Stimulated activated CD4-positive, alpha-beta T cell treated with anti-CD3 and anti-CD28 coated beads, Interleukin-2, amount 100 ng/mL, for 48 hours (primary cell): ENCODE data around the gene ZBED4.
A peak's percentile ranks its signal among the peaks of the same experiment; 100 is the strongest.
"Not testable (repeated sequence)": the region's sequence is repeated elsewhere in the genome, so short reads cannot be mapped to it uniquely, and the experiment has no call there.

ENCODE experiments used
- DNase-seq, 2 donors: peaks; one replicate each; pipeline ENCODE4 v3.0.0-alpha.2; 2020

ZBED4 gene

DNA sequence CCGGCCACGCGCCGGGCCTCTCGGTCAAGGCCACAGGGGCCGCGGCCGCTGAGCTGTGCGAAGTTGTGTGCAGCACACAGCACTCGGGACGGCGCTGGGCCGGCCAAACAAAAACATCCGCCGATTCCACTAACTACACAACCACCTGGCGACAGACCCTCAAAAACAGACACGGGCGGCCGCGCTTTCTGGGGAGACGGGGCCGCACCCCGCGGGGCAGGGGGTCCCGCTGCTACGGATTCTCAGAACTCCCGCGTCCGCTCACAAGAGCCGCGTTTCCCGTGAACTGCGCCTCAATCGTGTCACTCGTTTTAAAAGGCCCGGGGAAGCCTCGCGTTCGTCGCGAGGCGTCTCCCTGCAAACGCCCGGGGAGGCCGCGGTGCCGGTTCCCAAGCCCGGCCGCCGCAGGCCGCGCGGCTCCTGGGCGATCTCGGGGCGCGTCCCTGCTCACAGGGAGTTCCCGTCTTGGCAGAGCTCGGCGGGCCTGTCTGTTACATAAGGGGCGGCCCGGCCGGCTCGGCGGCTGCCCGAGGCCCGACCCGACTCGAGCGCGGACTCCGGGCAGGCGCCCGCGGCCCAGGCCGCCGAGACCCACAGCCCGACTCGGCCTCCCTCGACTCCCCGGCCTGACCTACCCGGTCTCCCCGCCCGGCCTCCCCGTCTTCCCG, 26.9 kb upstream of the ZBED4 start:
- peak in 1 of 2 donors; percentile 18 for DNase-seq

DNA sequence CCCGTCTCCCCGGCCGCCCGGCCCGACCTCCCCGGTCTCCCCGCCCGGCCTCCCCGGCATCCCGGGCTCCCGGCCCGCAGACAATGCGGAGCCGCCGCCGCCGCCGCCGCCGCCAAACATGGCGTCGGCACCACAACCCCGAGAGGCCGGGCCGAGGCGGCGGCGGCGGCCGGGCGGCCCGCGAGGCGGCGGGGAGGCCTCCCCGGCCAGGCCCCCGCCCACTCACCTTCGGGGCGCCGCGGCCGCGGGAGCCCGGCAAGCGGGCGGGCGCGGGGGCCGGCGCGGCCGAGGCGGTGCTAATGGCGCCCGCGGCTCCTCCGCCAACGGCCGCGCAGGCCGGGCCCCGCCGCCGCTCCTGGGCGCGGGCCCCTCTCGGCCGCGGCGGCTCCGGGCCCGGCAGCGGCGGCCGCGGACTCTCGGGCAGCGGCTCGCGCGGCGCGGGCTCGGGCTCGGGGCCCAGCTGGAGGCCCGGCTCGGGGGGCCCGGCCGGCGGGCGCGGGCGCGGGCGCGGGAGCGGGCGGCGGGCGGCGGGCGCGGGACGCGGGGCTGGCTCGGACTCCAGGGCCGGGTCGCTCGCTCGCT, 26.3 kb upstream of the ZBED4 start:
- DNase-seq: peak in 1 of 2 donors; percentile 24

GRCh38 chr22:49827853-49828598, 25.6 kb upstream of the ZBED4 start, which contains the start of gene BRD1:
TSS of gene BRD1 (minus strand) at chr22:49827873. CDS start at chr22:49824317, 3,556 bp downstream.
- peak; percentile 48 to 56 for DNase-seq

GRCh38 chr22:49828599-49828965, 25.1 kb upstream of the ZBED4 start:
- DNase-seq: no peak

DNA sequence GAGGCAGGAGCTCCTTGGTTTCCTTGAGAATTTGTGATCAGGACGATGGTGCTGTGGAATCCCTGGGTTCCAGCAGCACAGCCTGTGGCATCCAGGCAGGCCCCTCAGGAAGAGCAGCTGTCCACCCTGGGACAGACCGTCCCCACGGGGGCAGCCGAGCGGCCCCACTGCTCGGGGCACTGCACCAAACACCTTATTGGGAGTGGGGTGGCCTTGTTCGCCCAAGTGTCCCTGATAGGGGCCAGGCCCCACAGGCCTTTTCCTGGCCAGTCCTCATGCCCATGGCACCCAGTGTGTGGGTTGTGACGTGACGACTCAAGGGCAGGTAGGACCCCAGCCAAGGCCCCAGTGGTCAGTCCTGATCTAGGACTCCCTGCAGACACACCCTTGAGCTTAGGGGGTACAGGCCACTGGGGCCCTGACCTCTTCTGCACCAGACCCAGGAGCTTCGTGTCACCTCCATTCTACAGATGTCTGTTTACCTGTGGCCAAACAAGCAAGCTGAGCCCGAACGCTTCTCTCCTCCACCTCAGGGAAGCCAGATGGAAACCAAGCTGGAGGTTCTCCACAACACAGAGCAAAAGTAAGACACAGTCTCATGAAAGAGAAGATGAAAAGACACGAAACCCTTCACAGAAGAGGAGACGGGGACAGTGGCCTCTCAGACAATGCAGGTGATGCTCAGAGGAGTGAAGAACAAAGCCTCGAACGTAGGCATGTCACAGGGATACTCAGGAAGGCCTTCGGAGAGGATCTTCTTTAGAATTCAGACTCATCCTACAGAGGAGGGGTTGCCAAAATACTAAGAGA, 24.4 kb upstream of the ZBED4 start:
- DNase-seq: no peak

DNA sequence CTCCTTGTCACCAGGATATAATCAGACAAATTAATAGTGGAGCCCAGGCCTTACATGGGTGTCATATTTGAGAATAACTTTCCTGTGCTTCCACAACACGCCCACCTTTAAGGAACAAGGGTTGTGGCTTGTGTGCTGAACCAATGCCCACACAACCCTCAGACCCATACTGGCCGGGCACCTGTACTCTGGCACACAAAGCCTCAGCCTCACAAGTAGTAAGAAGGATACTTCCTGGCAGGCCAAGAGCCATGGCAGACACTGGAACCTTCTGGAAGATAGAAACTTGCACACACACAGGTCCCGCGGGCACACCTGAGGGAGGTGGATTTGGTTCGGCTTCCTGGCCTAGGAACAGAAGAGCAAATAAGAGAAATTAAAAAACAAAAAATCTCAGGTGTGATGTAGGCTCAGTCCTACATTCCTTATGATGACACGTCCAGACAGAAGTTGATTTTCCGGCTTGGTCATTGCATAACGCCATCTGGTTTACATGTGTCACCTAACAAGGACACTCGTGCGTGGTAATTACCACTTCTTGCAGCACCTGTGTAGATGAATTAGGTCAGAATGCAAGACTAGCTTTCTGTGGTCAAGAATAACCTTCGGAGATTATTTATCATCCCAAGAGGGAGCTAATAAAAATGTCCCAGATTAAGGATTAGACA, 20.2 kb upstream of the ZBED4 start:
- DNase-seq: no peak

GRCh38 chr22:49838771-49839717, 14.6 kb upstream of the ZBED4 start:
- peak; percentile 68 to 72 for DNase-seq

DNA sequence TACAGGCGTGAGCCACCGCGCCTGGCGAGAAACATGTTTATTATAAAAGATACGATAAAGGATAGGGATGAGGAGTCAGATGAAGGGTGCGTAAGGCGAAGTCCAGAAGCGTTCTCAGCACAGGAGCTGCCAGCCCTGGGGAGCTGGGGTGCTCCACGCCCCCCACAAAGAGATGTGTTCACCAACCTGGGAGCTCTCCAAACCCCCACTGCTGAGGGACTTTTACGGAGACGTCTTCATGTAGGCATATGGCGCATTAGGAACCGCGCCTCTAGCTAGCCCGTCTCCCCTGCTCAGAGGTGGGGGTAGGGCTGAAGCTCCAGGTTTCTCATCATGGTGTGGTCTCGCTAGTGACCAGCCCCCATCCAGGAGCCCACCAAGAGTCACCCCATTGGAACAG, 8.4 kb upstream of the ZBED4 start:
- DNase-seq: no peak

DNA sequence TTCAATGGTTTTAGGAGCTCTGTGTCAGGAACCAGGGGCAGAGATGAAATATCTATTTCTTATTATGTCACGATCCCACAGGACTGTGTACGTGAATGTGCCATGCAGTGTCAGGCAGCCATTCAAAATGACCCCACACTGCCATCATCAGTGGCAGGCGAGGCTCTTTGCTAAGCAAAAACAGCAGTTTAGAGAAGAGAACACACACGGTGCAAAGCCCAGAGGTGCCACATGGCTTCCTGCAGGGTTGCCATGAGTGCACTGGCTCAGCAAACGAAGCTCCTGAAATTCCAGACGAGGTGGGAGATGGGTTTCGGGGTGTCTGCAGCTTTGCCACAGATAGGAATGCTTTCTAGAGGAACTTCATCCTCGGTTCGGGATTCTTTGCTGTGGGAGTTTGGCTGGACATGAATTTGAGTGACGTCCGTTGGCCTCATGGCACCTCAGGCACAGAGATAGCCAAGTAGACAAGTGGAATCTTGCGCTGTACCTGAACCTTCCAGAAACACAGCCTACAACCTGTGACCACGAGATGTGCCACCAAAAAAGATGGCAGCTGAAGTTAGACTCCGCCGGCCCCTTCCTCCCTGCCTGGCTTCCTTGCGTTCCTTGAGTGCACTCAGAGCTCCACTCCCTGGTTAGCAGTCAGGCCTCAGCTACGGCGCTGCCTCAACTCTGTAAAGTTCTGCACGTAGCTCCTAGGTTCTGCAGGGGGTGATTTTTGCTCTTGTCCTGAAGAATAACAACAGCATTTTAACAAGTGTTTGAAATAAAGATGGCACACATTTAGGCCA, 7.8 kb upstream of the ZBED4 start:
- DNase-seq: no peak

DNA sequence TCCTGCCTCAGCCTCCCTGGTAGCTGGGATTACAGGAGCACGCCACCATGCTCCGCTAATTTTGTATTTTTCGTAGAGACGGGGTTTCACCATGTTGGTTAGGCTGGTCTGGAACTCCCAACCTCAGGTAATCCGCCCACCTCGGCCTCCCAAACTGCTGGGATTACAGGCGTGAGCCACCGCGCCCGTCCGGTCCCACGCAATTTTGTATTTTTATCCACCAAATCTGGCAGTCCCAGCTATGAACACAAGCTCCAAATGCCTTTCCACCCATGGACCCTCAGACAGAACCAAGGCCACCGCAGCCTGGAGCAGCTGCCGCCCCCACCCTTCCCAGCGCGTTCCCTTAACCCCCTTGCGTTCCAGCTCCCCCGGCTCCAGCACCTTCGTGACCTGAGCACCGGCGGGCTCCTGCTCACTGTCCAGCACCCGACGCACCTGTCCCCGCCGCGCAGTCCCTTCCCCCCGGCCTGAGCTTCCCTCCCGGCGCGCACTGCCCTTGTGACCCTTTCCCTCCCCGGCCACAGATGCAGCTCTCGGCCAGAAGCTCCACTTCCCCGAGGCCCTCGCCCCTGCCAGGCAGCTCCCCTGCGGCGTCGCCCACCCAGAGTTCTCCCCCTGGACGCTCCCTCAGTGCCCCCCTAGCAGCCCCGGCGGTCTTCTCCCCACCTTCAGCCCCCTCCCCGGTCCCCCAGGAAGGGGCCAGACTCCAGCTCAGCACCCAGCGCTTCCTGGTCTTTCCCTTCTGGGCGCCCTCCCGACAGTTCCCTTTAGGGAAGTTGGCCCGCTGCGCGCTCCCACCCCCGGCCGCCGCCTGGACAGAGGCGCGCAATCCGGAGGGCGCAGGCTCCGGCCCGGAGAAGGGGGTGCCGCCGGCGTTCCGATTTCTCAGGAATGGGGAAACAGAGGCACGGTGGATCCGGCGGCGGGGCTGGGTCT, 5.6 kb upstream of the ZBED4 start:
- DNase-seq: no peak

DNA sequence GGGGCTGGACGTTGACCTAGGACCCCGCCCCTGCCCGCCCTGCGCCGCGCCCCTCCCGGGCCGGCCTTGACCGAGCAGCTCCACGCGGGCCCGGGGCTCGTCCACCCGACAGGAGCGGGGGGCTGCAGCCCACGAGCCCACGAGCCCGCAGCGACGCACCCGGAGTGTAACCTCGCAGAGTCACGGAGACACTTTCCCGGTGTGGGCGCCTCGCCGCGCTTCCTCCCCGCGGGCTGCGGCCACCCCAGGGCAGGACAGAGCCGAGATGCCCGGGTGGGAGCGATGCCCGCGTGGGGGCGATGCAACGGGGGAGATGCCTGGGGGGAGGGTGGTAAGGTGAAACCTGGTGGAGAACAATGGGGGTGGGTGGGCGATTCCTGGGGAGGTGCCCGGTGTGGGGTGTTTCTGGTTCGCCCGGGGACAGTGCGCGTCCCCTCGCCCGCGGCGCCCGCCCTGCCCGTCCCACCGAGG, 4.9 kb upstream of the ZBED4 start:
- no peak for DNase-seq

DNA sequence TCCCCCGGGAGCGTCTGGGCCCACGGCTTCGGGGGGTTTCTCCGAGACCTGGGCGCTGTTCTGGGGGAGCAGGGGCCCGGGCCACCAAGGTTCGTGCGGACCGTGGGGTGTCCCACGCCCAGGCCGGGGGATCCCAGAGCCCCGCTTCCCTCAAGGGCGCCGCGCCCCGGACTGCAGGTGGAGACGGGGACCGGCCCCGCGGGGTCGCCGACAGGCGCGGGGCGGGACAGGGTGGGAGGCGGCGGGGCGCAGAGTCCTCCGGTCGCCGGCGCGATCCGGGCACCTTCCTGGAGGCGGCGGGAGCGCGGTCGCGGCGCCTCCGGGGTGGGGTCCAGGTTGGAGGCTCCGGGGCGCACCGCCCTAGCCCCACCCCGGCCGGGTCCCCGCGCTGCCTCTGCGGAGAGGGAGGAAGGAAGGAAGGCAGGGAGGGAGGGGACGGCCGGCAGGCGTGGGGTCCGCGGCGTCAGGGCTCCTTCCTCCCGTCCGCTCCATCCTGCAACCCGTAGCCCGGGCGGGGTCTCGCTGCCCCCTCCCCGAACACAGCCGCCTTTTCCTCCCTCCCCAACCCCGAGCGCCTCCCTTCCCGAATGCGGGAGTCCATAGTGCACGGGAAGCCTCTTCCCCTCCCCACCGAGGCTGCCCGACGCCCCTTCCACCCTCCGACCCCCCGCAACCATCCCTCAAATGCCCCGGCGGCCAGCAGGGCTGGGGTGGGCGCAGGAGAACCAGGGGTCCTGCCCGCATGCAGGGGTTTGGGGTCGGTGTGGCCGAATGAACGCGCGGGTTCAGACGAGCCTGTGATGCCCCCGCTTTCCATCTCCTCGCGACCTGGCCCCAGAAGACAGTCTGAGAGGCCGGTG, 4.3 kb upstream of the ZBED4 start:
- no peak for DNase-seq

DNA sequence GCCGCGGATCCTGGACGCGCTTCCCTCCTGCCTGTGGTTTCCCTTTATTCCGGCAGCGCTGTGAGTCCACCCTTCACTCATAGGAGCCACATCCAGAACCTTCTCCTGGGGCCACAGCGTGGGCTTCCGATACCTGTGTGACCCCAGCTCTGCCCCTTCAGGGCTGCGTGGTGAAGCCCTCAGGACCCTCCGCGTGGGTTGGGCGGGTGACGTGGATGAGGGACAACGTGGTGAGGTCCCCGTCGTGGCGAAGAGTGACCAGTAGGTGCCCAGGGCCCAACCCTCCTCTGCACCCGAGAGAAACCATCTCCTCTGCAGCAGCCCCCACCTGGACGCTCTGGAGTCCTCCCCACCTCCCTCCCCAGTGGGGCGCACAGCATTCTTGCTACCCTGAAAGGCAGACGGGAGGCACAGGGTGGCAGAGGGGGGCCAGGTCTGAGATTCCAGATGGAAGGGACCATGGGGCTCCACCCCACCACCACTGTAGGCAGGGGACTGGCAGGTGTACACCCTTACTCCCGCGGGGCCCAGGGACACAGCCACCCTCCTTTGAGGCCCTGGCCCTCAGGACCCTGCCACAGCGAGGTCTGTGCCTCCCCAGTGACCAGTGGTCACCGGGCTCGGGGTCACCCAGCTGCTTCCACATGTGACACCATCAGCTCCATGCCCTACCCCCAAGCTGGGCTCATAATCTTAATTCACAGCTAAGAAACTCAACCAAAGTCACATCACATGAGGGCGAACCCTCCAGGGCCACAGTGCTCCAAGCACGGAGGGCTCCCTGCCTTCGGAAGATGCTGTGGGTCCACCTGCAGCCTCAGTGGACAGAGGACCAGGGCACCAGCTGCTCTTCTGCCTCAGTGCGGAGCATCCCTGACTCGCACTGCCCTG, 3.4 kb upstream of the ZBED4 start:
- no peak for DNase-seq

DNA sequence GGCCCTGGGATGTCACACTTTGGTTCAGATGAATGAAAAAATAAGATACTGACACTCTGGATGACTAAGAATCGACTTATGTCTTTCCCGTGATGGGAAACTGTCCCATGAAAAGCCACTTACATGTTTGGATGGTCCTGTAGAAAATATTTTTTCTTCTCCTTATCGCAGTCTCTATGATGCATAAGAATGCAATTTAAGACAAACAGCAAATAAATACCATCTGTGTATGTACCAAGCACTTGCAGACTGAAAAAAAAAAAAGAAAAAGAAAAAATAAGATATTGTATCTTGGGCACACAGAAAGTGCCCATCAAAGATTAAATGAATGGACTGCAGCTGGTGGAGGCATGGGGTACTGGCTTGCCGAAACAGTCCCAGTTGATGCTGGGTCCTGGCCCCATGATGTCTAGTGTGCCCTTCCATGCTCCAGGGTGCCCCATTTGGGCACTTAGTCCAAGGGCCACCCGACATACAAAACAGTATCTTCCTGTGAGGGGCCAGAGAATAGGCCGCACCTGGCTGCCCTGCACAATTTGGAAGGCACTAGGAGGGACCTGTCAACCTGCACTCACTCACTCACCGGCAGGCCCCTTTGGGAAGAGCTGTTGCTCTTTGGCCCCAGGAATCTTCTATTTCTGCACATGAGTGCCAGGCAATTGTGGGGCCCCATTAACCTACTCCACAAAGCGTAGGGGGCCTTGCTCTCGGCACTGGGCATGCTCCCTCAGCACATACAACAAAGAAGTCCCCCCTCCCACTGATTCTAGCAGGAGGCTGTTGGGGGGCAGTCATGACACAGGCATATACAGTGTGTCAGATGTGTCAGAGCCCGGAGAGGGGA, 2.5 kb upstream of the ZBED4 start:
- no peak for DNase-seq

DNA sequence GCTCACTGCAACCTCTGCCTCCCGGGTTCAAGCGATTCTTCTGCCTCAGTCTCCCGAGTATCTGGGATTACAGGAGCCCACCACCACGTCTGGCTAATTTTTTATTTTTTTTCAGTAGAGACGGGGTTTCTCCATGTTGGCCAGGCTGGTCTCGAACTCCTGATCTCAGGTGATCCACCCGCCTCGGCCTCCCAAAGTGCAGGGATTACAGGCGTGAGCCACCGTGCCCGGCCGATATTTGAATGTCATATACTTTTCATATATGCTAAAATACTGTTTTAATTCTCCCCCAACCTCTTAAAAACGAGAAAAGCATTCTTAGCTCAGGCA, 1.1 kb upstream of the ZBED4 start:
- DNase-seq: not testable (repeated sequence)
